Astrocyte (in vitro differentiated cells and primary cell): ENCODE measurements around the gene BAIAP3.

ENCODE experiments used
- EZH2 ChIP-seq: IDR thresholded peaks from 2 replicates; pipeline ENCODE4 v1.6.1; 2012; ENCODE audit warnings: mild to moderate bottlenecking, low read length, inconsistent platforms; ENCODE audit not compliant: insufficient read depth
- TF ChIP-seq, protein P1 (sequence below): IDR thresholded peaks from 2 replicates; pipeline ENCODE4 v1.5.1; 2011; ENCODE audit warnings: low read depth, mild to moderate bottlenecking, inconsistent platforms, low read length, moderate library complexity; ENCODE audit not compliant: insufficient read depth

DNA sequence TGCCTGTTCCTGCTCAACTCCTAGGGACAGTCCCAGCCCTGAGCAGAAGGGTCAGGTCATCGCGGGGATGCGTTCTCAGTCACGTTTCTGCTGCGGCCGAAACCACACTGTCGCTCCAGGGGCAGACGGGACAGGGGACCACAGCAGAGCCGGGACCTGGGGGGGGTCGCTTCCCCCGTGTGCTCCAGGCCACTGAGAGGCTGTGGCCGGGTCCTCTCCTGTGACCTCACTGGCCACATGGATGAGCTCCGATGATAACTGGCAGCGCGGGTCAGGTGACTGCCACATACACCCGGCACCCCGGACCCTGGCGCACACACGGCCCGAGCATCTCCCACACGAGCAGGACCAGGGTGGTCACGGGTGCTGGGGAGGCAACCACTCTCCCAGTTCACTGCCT lies 31.1 kb downstream of the BAIAP3 start:
- TF ChIP-seq, protein P1, sequence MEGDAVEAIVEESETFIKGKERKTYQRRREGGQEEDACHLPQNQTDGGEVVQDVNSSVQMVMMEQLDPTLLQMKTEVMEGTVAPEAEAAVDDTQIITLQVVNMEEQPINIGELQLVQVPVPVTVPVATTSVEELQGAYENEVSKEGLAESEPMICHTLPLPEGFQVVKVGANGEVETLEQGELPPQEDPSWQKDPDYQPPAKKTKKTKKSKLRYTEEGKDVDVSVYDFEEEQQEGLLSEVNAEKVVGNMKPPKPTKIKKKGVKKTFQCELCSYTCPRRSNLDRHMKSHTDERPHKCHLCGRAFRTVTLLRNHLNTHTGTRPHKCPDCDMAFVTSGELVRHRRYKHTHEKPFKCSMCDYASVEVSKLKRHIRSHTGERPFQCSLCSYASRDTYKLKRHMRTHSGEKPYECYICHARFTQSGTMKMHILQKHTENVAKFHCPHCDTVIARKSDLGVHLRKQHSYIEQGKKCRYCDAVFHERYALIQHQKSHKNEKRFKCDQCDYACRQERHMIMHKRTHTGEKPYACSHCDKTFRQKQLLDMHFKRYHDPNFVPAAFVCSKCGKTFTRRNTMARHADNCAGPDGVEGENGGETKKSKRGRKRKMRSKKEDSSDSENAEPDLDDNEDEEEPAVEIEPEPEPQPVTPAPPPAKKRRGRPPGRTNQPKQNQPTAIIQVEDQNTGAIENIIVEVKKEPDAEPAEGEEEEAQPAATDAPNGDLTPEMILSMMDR, result no peak
- no peak for TF ChIP-seq EZH2
